ENCODE data around the gene ENC1. TPM values are rescaled to one million over a fixed set of nuclear protein-coding genes. Genes with fewer than 3 reads are reported as not detected.

Gene ENC1
- total RNA-seq, 1 donor from 2014 or later, result 0.87 TPM

DNA sequence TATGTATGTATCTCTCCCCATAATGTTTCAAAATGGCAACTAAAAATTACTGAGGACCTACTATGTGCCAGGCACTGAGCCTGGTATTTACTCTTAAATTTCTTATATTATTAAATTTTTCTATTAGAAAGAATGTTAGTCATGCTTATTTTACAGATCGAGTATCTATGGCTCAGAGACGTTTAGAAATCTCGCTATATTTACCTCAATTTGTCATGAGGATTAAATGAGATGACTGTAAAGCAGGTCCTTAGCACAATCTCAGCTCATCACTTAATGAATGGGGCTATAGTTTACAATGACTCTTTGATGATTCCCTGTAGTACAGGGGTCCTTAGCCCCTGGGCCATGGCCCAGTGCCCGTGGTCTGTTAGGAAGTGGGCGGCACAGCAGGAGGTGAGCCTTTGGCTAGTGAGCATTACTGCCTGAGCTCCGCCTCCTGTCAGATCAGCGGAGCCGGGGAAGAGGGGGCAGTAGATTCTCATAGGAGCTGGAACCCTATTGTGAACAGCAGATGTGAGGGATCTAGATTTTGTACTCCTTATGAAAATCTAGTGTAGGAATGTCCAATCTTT is 15.5 kb downstream of the ENC1 start:
- intact Hi-C loops (cut with micrococcal nuclease), result no loop called here
- peaks cover 14% of the 10 kb centered on the region for H3K4me1 Mint-ChIP-seq (ENCODE audit: low read depth)
- H3K4me3 Mint-ChIP-seq (ENCODE audit: low read depth), result no peak overlapping the region
- peaks cover 43% of the 10 kb centered on the region for H3K27me3 Mint-ChIP-seq (ENCODE audit: low read depth)
- no peak for DNase-seq (ENCODE audit: low spot score)
- H3K27ac Mint-ChIP-seq, result no peak overlapping the region
- H3K9me3 Mint-ChIP-seq, result no peaks in the 10 kb centered on the region
- no peaks in the 10 kb centered on the region for H3K36me3 Mint-ChIP-seq (ENCODE audit: low read depth)

DNA sequence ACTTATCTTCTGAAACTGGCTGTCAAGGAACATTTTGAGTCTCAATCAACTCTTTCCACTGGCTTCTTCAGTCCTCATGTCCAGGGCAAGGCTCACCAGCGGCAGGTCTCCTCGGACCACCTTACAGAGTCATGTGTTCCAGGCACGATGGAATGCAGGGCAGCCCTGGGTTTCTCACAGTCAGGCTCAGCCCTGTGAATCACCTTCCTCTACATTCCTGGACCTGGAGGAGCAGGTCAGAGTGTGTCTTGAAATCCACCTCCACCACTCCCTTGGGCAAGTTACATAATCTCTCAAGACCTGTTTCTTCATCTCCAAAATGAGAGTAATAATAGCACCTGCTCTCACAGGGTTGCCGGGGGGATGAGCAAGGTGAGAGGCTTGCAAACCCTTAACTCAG is 16.0 kb downstream of the ENC1 start:
- intact Hi-C loops (cut with micrococcal nuclease), result no loop called here
- Mint-ChIP-seq H3K27ac (no peak overlapping the region), H3K36me3 (ENCODE audit: low read depth) (no peaks in the 10 kb centered on the region), H3K27me3 (ENCODE audit: low read depth) (peaks cover 41% of the 10 kb centered on the region), H3K4me3 (ENCODE audit: low read depth) (no peak overlapping the region), H3K4me1 (ENCODE audit: low read depth) (peaks cover 14% of the 10 kb centered on the region), H3K9me3 (no peaks in the 10 kb centered on the region)
- DNase-seq (ENCODE audit: low spot score), result no peak

DNA sequence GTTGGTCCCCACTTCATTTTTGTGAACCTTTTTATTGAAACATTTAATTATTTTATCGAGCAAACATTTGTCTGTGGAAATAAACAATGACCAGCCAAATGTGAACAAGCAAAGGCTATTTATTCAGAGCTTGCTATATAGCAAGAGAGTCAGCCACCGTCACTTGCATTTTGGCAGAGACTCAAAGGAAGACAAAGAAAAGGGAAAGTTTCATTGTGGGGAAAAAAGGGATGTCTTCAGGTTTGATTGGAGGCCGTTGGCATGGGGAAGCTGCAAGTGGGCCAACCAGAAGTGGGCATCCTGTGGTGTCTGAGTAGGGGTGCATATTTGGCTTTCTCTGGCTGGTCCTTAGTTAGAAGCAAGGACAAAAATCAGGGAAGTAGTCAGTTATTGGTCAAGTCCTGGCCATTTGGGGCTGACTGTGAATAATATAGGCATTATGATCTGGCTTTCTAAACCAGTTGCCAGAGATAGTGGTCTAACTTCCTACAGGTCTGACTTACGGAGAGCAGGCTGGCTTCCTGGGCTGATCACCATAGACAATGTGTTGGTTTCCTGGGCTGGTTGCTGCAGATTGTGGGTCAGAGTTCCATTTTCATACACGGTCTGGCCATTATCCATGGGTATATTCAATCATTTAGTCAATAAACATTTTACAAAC is 16.6 kb downstream of the ENC1 start:
- intact Hi-C loops (cut with micrococcal nuclease), result no loop called here
- H3K9me3 Mint-ChIP-seq, result no peaks in the 10 kb centered on the region
- H3K27me3 Mint-ChIP-seq (ENCODE audit: low read depth), result peaks cover 41% of the 10 kb centered on the region
- no peak for DNase-seq (ENCODE audit: low spot score)
- H3K4me1 Mint-ChIP-seq (ENCODE audit: low read depth), result peaks cover 14% of the 10 kb centered on the region
- no peak overlapping the region for H3K4me3 Mint-ChIP-seq (ENCODE audit: low read depth)
- H3K36me3 Mint-ChIP-seq (ENCODE audit: low read depth), result no peaks in the 10 kb centered on the region
- H3K27ac Mint-ChIP-seq, result no peak overlapping the region

DNA sequence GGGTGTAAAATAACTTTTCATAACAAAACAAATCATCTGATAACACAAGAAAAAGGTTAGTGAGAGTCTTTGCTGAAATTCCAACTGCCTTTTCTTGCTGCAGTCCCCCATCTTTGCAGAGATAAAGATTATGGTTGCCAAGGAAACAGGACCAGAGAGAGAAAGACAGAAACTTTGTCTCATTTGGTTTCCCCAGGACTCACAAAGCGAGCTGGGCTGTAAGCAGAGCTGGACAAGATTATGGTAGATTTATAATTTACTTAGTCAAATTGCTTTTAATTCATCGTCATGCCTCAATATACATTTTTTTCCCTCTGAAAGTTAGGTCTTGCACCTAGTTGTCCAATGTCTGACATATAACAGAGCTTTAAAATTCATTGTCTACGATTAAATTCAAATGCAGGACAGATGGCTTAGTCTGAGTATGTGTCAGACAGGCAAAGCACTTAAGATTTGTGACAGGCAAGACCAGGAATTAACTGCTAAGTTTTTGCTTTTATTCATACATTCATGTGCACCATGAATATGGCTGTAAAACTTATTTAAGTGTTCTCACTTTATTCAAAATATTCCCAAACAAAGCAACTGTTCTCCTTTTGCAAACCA is 17.4 kb downstream of the ENC1 start:
- Mint-ChIP-seq H3K4me1 (ENCODE audit: low read depth) (peaks cover 14% of the 10 kb centered on the region), H3K27ac (no peak overlapping the region), H3K27me3 (ENCODE audit: low read depth) (peaks cover 44% of the 10 kb centered on the region), H3K4me3 (ENCODE audit: low read depth) (no peak overlapping the region), H3K36me3 (ENCODE audit: low read depth) (no peaks in the 10 kb centered on the region), H3K9me3 (no peaks in the 10 kb centered on the region)
- no peak for DNase-seq (ENCODE audit: low spot score)
- intact Hi-C loops (cut with micrococcal nuclease), result no loop called here

DNA sequence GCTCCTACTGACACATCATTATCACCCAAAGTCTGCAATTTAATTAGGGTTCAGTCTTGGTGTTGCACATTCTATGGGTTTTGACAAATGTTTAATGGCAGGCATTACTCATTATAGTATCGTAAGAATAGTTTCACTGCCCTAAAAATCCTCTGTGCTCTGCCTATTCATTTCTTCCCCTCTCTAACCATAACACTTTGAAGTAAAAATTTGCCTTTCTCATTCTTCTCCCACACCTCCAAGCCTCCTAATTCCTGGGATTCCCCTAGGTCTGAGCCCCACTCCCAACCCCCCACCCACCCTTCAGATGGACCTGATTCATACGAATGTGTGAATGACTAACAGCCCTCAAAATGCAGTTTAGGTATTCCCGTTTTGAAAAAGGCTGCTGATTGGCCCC is 18.4 kb downstream of the ENC1 start:
- H3K36me3 Mint-ChIP-seq (ENCODE audit: low read depth), result no peaks in the 10 kb centered on the region
- H3K27ac Mint-ChIP-seq, result no peak overlapping the region
- peaks cover 14% of the 10 kb centered on the region for H3K4me1 Mint-ChIP-seq (ENCODE audit: low read depth)
- no peak overlapping the region for H3K4me3 Mint-ChIP-seq (ENCODE audit: low read depth)
- intact Hi-C loops (cut with micrococcal nuclease), result loop anchor here (1.0 kb wide), 2 partner anchors 9 to 43 kb away; no protein-coding TSS in a partner anchor
- peaks cover 52% of the 10 kb centered on the region for H3K27me3 Mint-ChIP-seq (ENCODE audit: low read depth)
- H3K9me3 Mint-ChIP-seq, result no peaks in the 10 kb centered on the region
- DNase-seq (ENCODE audit: low spot score), result no peak

DNA sequence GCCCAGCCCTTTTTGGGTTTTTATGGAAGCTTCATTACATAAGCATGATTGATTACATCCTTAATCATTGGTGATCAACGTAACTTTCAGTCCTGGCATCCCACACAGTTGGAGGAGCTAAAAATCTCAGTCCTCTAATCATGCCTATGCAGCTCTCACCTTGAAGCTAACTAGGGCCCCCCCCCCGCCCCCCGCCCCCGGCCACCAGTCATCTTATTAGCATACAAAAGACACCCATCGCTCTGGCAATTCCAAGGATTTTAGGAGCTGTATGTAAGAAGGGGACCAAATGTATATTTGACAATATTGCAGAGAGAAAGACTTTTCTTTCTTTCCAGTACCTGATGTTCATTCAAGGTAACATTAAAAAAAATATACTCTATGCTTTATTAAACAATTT is 19.0 kb downstream of the ENC1 start:
- no peaks in the 10 kb centered on the region for H3K36me3 Mint-ChIP-seq (ENCODE audit: low read depth)
- intact Hi-C loops (cut with micrococcal nuclease), result no loop called here
- DNase-seq (ENCODE audit: low spot score), result no peak
- peaks cover 53% of the 10 kb centered on the region for H3K27me3 Mint-ChIP-seq (ENCODE audit: low read depth)
- H3K27ac Mint-ChIP-seq, result no peak overlapping the region
- no peak overlapping the region for H3K4me3 Mint-ChIP-seq (ENCODE audit: low read depth)
- peaks cover 14% of the 10 kb centered on the region for H3K4me1 Mint-ChIP-seq (ENCODE audit: low read depth)
- no peaks in the 10 kb centered on the region for H3K9me3 Mint-ChIP-seq

DNA sequence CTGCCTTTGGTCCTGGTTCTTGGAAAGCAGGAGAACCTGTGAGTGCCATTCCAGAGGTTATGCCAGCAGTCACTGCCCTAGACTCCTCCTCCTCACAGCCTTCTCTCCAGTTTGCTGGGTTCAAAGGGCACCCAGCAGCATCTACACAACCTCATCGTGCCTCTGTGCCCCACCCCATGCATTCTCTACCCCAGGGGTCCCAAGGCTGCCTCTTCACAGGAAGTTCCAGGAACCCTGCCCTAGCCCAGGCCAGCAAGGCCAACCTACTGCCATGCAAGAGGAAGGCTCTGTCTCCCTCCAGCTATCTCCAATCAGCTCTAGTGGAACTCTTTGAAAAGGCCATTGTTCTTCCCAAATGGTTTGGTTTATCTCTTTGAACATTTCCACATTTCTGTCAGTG is 21.2 kb downstream of the ENC1 start:
- Mint-ChIP-seq H3K9me3 (no peaks in the 10 kb centered on the region), H3K4me3 (ENCODE audit: low read depth) (no peak overlapping the region)
- intact Hi-C loops (cut with micrococcal nuclease), result no loop called here

DNA sequence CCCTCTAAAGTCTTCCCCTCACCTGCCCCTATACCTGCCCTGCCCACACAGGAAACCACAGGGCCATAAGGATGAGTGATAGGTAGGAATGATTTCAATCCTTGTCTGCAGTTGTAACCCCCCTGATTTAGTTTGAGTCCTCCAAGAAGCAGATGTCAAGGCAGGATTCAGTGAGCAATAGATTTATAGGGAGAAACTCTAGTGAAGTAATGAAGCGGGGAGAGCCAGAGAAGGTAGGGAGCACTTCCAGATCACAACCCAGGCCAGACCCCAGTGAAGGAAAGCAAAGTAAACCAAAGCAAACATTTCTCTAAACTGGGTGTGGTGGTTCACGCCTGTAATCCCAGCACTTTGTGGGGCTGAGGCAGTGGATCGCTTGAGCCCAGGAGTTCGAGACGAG is 22.4 kb downstream of the ENC1 start:
- H3K4me1 Mint-ChIP-seq (ENCODE audit: low read depth), result peaks cover 14% of the 10 kb centered on the region
- no peak for DNase-seq (ENCODE audit: low spot score)
- H3K27me3 Mint-ChIP-seq (ENCODE audit: low read depth), result peaks cover 47% of the 10 kb centered on the region
- no peak overlapping the region for H3K4me3 Mint-ChIP-seq (ENCODE audit: low read depth)
- intact Hi-C loops (cut with micrococcal nuclease), result no loop called here
- no peaks in the 10 kb centered on the region for H3K9me3 Mint-ChIP-seq
- H3K36me3 Mint-ChIP-seq (ENCODE audit: low read depth), result no peaks in the 10 kb centered on the region
- no peak overlapping the region for H3K27ac Mint-ChIP-seq

More for the DNA sequence above, 21.2 kb downstream of the ENC1 start:
- DNase-seq (ENCODE audit: low spot score), result no peak
- no peaks in the 10 kb centered on the region for H3K36me3 Mint-ChIP-seq (ENCODE audit: low read depth)
- no peak overlapping the region for H3K27ac Mint-ChIP-seq
- peaks cover 49% of the 10 kb centered on the region for H3K27me3 Mint-ChIP-seq (ENCODE audit: low read depth)
- H3K4me1 Mint-ChIP-seq (ENCODE audit: low read depth), result peaks cover 14% of the 10 kb centered on the region

DNA sequence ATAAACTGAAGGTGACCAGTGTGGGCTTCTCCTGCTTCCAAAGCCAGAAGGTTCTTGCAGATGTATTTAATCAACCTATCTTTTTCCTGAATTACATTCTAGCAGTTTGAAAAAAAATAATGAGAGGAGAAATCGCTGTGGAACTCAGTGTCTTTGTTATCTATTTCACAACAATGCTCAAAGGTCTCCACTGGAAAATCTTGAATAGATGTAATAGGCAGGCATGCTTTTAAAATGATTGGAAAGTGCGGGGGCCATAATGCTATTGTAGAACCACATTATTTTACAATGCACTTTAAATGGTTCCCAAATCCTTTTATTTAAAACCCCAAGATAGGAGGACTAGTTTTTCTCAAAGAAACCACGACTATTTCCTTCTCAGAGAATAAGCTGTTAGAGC is 23.3 kb downstream of the ENC1 start:
- DNase-seq (ENCODE audit: low spot score), result no peak
- H3K27me3 Mint-ChIP-seq (ENCODE audit: low read depth), result peaks cover 45% of the 10 kb centered on the region
- peaks cover 6% of the 10 kb centered on the region for H3K4me1 Mint-ChIP-seq (ENCODE audit: low read depth)
- H3K36me3 Mint-ChIP-seq (ENCODE audit: low read depth), result no peaks in the 10 kb centered on the region
- H3K9me3 Mint-ChIP-seq, result no peaks in the 10 kb centered on the region
- no peak overlapping the region for H3K27ac Mint-ChIP-seq
- intact Hi-C loops (cut with micrococcal nuclease), result no loop called here
- no peak overlapping the region for H3K4me3 Mint-ChIP-seq (ENCODE audit: low read depth)

DNA sequence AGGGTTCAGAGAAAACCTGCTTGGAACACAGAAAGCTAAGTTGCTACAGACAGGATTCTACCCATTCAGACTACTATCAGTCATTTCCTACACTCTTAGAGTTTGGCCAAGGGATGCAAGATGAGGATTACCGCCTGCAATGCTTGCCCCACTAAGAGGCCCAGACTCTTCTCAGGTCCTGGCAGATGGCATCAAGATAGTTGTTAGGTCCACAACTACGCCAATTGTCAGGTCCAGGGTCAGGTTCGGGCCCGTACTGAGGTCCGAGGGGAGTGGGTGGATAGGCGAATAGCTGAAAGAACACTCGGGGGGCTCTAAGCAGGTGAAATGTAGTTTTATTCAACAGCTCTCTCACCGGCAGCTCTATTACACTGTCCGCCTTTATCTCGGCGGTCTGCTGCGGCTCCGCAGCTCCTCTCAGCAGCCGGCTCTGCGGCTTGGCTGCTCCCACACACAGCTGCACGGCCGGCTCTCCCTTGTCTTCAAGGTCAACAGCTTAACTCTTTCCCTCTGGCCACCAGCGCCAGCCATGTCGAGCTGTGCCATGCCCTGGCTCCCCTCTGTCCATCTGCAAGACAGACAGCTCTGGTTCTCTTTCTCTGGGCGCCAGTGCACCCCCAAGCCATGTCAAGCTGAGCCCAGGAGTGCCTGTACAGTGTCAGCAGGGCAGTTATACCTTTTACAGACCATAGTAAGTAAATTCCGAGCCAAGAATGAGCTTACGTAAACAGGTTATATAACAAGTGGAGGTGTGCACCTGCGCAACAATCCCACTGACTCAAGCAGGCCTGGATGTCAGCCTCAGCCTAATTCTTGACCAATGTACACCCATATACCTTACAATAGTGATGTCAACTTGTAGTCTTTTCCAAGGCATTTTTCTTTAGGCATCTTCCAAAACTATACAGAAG is 24.0 kb downstream of the ENC1 start:
- no peaks in the 10 kb centered on the region for H3K4me1 Mint-ChIP-seq (ENCODE audit: low read depth)
- H3K27me3 Mint-ChIP-seq (ENCODE audit: low read depth), result peaks cover 43% of the 10 kb centered on the region
- H3K9me3 Mint-ChIP-seq, result no peaks in the 10 kb centered on the region
- DNase-seq (ENCODE audit: low spot score), result no peak
- H3K4me3 Mint-ChIP-seq (ENCODE audit: low read depth), result no peak overlapping the region
- no peak overlapping the region for H3K27ac Mint-ChIP-seq
- intact Hi-C loops (cut with micrococcal nuclease), result no loop called here
- no peaks in the 10 kb centered on the region for H3K36me3 Mint-ChIP-seq (ENCODE audit: low read depth)

DNA sequence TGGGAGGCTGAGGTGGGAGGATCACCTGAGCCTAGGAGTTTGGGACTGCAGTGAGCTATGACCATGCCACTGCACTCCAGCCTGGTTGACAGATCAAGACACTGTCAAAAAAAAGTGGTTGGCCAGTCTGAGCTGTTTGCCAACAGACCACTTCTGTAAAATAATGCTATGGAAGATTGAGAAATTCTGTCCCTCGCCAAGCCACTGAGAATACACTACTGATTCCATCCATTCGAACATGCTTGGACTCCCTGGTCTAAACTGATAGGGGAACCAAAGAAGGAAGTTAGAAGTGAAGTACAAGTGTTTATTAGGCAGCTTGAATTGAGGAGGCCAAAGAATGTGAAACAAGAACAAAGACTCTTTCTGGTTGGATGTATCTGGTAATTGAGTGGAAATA is 27.2 kb downstream of the ENC1 start:
- Mint-ChIP-seq H3K4me3 (ENCODE audit: low read depth) (no peak overlapping the region), H3K4me1 (ENCODE audit: low read depth) (no peaks in the 10 kb centered on the region), H3K9me3 (no peaks in the 10 kb centered on the region), H3K27me3 (ENCODE audit: low read depth) (peaks cover 41% of the 10 kb centered on the region), H3K36me3 (ENCODE audit: low read depth) (no peaks in the 10 kb centered on the region), H3K27ac (no peak overlapping the region)
- no peak for DNase-seq (ENCODE audit: low spot score)
- intact Hi-C loops (cut with micrococcal nuclease), result no loop called here

DNA sequence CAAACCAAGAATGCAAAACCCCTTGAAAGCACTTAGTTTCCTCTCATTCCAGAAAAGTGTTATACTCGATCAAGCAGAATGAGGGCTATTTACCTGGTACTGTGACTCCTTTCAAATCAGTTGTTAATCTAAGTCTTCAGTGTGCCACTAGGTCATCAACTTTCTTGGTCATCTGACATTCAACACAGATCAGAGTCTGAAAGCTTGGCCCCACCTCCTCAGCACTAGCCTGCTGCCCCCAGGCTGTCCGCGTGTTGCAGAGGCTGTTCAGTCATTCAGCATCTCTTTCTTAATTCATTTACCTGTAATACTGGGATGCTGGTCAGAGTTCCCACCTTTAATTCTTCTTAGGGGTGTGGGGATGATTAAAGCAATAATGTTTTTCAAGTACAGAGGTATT is 28.5 kb downstream of the ENC1 start:
- Mint-ChIP-seq H3K4me3 (ENCODE audit: low read depth) (no peak overlapping the region), H3K27me3 (ENCODE audit: low read depth) (peaks cover 33% of the 10 kb centered on the region), H3K9me3 (no peaks in the 10 kb centered on the region), H3K36me3 (ENCODE audit: low read depth) (no peaks in the 10 kb centered on the region), H3K4me1 (ENCODE audit: low read depth) (no peaks in the 10 kb centered on the region), H3K27ac (no peak overlapping the region)
- DNase-seq (ENCODE audit: low spot score), result no peak
- intact Hi-C loops (cut with micrococcal nuclease), result no loop called here
